Endothelial cell of umbilical vein (primary cell): ENCODE results near the gene PTPRT.

ENCODE experiments used
- EZH2 ChIP-seq: IDR thresholded peaks from 2 replicates; pipeline ENCODE4 v1.6.1; 2012; ENCODE audit warnings: borderline replicate concordance, low read depth, mild to moderate bottlenecking, moderate library complexity, low read length, inconsistent platforms; ENCODE audit not compliant: severe bottlenecking
- POLR2A ChIP-seq: IDR thresholded peaks from 2 replicates; pipeline ENCODE4 v1.6.1; 2012; ENCODE audit warnings: low read depth, mild to moderate bottlenecking, control low read depth, low read length
- TF ChIP-seq, protein P1 (sequence below): IDR thresholded peaks from 2 replicates; pipeline ENCODE4 v1.6.1; 2011; ENCODE audit not compliant: insufficient read depth, insufficient read length
- TF ChIP-seq, protein P2 (sequence below), 2 donors: IDR thresholded peaks; 1 replicate in 1 of 2; 2 replicates in 1 of 2; pipeline ENCODE4 v1.5.1; 2011; ENCODE audit warnings: low read length in 2 of 2, mild to moderate bottlenecking in 2 of 2, moderate library complexity in 2 of 2, control low read depth in 1 of 2, inconsistent platforms in 1 of 2, low read depth in 1 of 2; ENCODE audit not compliant: insufficient read depth in 1 of 2; ENCODE audit errors: extremely low read depth in 1 of 2

DNA sequence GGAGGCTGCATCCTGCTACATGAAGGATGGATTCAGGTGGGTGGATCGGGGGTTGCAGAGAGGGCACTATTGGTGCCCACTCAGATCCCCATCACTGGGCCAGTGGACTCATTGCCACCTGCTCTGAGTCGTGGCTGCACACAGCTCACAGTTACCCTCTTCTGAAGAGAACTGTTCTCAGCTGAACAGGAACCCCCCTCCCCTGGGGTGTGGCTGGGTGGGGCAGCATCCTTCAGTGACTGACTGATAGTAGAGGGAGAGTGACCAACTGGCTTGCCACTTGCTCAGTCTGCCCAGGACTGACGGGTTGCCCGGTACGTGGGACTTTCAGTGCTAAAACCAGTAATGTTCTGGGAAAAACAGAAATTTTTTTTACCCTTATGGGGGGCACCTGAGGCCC, 1077.5 kb downstream of the PTPRT start:
- no peak for TF ChIP-seq POLR2A
- TF ChIP-seq, protein P1, sequence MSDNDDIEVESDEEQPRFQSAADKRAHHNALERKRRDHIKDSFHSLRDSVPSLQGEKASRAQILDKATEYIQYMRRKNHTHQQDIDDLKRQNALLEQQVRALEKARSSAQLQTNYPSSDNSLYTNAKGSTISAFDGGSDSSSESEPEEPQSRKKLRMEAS: no peak
- TF ChIP-seq EZH2: no peak
- TF ChIP-seq, protein P2, sequence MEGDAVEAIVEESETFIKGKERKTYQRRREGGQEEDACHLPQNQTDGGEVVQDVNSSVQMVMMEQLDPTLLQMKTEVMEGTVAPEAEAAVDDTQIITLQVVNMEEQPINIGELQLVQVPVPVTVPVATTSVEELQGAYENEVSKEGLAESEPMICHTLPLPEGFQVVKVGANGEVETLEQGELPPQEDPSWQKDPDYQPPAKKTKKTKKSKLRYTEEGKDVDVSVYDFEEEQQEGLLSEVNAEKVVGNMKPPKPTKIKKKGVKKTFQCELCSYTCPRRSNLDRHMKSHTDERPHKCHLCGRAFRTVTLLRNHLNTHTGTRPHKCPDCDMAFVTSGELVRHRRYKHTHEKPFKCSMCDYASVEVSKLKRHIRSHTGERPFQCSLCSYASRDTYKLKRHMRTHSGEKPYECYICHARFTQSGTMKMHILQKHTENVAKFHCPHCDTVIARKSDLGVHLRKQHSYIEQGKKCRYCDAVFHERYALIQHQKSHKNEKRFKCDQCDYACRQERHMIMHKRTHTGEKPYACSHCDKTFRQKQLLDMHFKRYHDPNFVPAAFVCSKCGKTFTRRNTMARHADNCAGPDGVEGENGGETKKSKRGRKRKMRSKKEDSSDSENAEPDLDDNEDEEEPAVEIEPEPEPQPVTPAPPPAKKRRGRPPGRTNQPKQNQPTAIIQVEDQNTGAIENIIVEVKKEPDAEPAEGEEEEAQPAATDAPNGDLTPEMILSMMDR (IDR thresholded peaks at IDR 0.05; ENCODE audit: extremely low read depth in 1 of 2, insufficient read depth in 1 of 2, low read depth in 1 of 2, low read length in 2 of 2): no peak
